IMR-90 (cell line): ENCODE results near the gene ACOXL. TPM values are rescaled to one million over a fixed set of nuclear protein-coding genes. Genes with fewer than 3 reads are reported as not detected.

Experiments used
- ATAC-seq: fragments of 200-7000 bp; cut with Tn5 transposase; 2 replicates; pipeline ENCODE4 v1.9.1; 2020; ENCODE audit warnings: low read depth, mild to moderate bottlenecking, moderate library complexity
- BruUV-seq: library from RNA; stranded (reverse); fragments of 400-500 nt; replicated peaks from 2 replicates; lab custom pipeline; 2021; lab: Mats Ljungman, UMichigan
- CTCF ChIA-PET: fragments of 300-600 bp; formaldehyde crosslinking; extraction: SDS; loops from one replicate; lab custom pipeline; 2021; ENCODE audit warnings: antibody characterized with exemption; lab: Yijun Ruan, JAX
- POLR2A ChIA-PET: fragments of 300-600 bp; sonication (Branson Sonifier 250); formaldehyde crosslinking; loops from one replicate; lab custom pipeline; 2022; ENCODE audit warnings: antibody characterized with exemption; ENCODE audit not compliant: unreplicated experiment; lab: Charles Lee
- DNase-seq: peaks from one replicate; pipeline ENCODE4 v3.0.0; 2013
- H2AFZ ChIP-seq: replicated peaks from 2 replicates; pipeline ENCODE3; 2013; ENCODE audit warnings: low read length, mild to moderate bottlenecking; ENCODE audit not compliant: poor library complexity
- H2AK5ac ChIP-seq: 2 replicates; pipeline ENCODE4 v1.6.1; 2013; ENCODE audit warnings: low read depth, low read length, inconsistent platforms
- H2AK9ac ChIP-seq: replicated peaks from 2 replicates; pipeline ENCODE3; 2013; ENCODE audit warnings: mild to moderate bottlenecking, low read depth, low read length, moderate library complexity; ENCODE audit not compliant: poor library complexity
- H2BK120ac ChIP-seq: 2 replicates; pipeline ENCODE4 v1.6.1; 2013; ENCODE audit warnings: low read depth, low read length, inconsistent platforms
- H2BK15ac ChIP-seq: 3 replicates; pipeline ENCODE4 v1.6.1; 2013; ENCODE audit warnings: low read depth, low read length, inconsistent platforms
- H2BK20ac ChIP-seq: 2 replicates; pipeline ENCODE4 v1.6.1; 2013; ENCODE audit warnings: low read depth, mild to moderate bottlenecking, inconsistent platforms, low read length, moderate library complexity
- H2BK5ac ChIP-seq: 2 replicates; pipeline ENCODE4 v1.6.1; 2013; ENCODE audit warnings: mild to moderate bottlenecking, low read depth, low read length, inconsistent platforms; ENCODE audit not compliant: poor library complexity, severe bottlenecking
- H3K14ac ChIP-seq: replicated peaks from 2 replicates; pipeline ENCODE4 v1.6.1; 2013; ENCODE audit warnings: low read depth, low read length, inconsistent platforms
- H3K18ac ChIP-seq: 2 replicates; pipeline ENCODE4 v1.6.1; 2013; ENCODE audit warnings: low read depth, low read length, control low read depth
- H3K23ac ChIP-seq: 2 replicates; pipeline ENCODE4 v1.6.1; 2013; ENCODE audit warnings: low read depth, low read length, inconsistent platforms
- H3K27ac ChIP-seq: 2 replicates; pipeline ENCODE4 v1.5.1; 2013; ENCODE audit warnings: mild to moderate bottlenecking, control low read depth, low read length; ENCODE audit not compliant: insufficient read depth
- H3K27me3 ChIP-seq: 2 replicates; pipeline ENCODE4 v1.6.1; 2013; ENCODE audit warnings: low read length; ENCODE audit not compliant: control insufficient read depth, insufficient read depth
- H3K36me3 ChIP-seq: 2 replicates; pipeline ENCODE4 v1.6.1; 2013; ENCODE audit warnings: low read length, mixed read lengths; ENCODE audit not compliant: control insufficient read depth, insufficient read depth
- H3K4ac ChIP-seq: 2 replicates; pipeline ENCODE4 v1.6.1; 2013; ENCODE audit warnings: low read depth, low read length, inconsistent platforms
- H3K4me1 ChIP-seq: 2 replicates; pipeline ENCODE4 v1.6.1; 2013; ENCODE audit warnings: low read length, mixed read lengths; ENCODE audit not compliant: control insufficient read depth, insufficient read depth
- H3K4me2 ChIP-seq: 2 replicates; pipeline ENCODE4 v1.6.1; 2013; ENCODE audit warnings: low read depth, mild to moderate bottlenecking, control low read depth, low read length, moderate library complexity
- H3K4me3 ChIP-seq: 2 replicates; pipeline ENCODE4 v1.5.1; 2013; ENCODE audit warnings: low read depth, mild to moderate bottlenecking, control low read depth, low read length, moderate library complexity; ENCODE audit not compliant: insufficient read depth
- H3K56ac ChIP-seq: 2 replicates; pipeline ENCODE4 v1.6.1; 2013; ENCODE audit warnings: low read length, inconsistent platforms; ENCODE audit not compliant: insufficient read depth; ENCODE audit errors: extremely low read depth
- H3K79me1 ChIP-seq, 2 experiments: 2 replicates each; pipeline ENCODE4 v1.6.1; 2013; ENCODE audit warnings: low read length in 2 of 2, inconsistent platforms in 1 of 2, low read depth in 1 of 2
- H3K9ac ChIP-seq: 2 replicates; pipeline ENCODE4 v1.6.1; 2013; ENCODE audit warnings: low read depth, low read length, control low read depth
- H3K9me1 ChIP-seq: 2 replicates; pipeline ENCODE4 v1.6.1; 2013; ENCODE audit warnings: low read length, inconsistent platforms; ENCODE audit not compliant: insufficient read depth
- H3K9me3 ChIP-seq: 2 replicates; pipeline ENCODE4 v1.6.1; 2013; ENCODE audit warnings: low read length; ENCODE audit not compliant: control insufficient read depth, insufficient read depth
- H4K20me1 ChIP-seq: 2 replicates; pipeline ENCODE4 v1.6.1; 2013; ENCODE audit warnings: low read length, inconsistent platforms; ENCODE audit not compliant: insufficient read depth
- H4K5ac ChIP-seq: 2 replicates; pipeline ENCODE4 v1.6.1; 2013; ENCODE audit warnings: mild to moderate bottlenecking, low read depth, low read length, control low read depth
- H4K8ac ChIP-seq, 2 experiments: 2 replicates each; pipeline ENCODE4 v1.6.1; 2013; ENCODE audit warnings: low read depth in 2 of 2, low read length in 2 of 2, control low read depth in 1 of 2, inconsistent platforms in 1 of 2
- H4K91ac ChIP-seq: 2 replicates; pipeline ENCODE4 v1.6.1; 2013; ENCODE audit warnings: low read depth, low read length, inconsistent platforms; ENCODE audit not compliant: insufficient read depth
- BHLHE40 ChIP-seq: fragments of 150-350 bp; IDR thresholded peaks from 2 replicates; pipeline ENCODE4 v1.6.1; 2016; ENCODE audit warnings: mild to moderate bottlenecking, low read depth, low read length
- CHD1 ChIP-seq: IDR thresholded peaks from 2 replicates; pipeline ENCODE4 v1.6.1; 2012; ENCODE audit warnings: low read depth, low read length, improper control_type of control experiment
- CTCF ChIP-seq: conservative IDR thresholded peaks from 2 replicates; pipeline ENCODE4 v1.5.1; 2012; ENCODE audit warnings: mild to moderate bottlenecking, low read depth, low read length, improper control_type of control experiment
- MXI1 ChIP-seq: IDR thresholded peaks from 2 replicates; pipeline ENCODE4 v1.6.1; 2012; ENCODE audit warnings: low read depth, mild to moderate bottlenecking, low read length, moderate library complexity, borderline replicate concordance
- RAD21 ChIP-seq: IDR thresholded peaks from 2 replicates; pipeline ENCODE4 v1.6.1; 2012; ENCODE audit warnings: low read length, improper control_type of control experiment
- RCOR1 ChIP-seq: IDR thresholded peaks from 2 replicates; pipeline ENCODE4 v1.6.1; 2012; ENCODE audit warnings: mild to moderate bottlenecking, low read length, improper control_type of control experiment; ENCODE audit not compliant: insufficient replicate concordance
- SMC3 ChIP-seq: fragments of 150-350 bp; IDR thresholded peaks from 2 replicates; pipeline ENCODE4 v1.6.1; 2016; ENCODE audit warnings: low read depth, mild to moderate bottlenecking, antibody characterized with exemption, low read length, moderate library complexity
- WGBS, 2 experiments: methylation state at CpG; one replicate each; pipeline versions ENCODE4 v1.1.5 to v1.1.7; 2013; ENCODE audit warnings: missing lambda C conversion rate in 2 of 2; ENCODE audit not compliant: insufficient read length in 1 of 2; ENCODE audit errors: extremely low coverage in 2 of 2; 5-methylcytosine and 5-hydroxymethylcytosine counted together
- dilution Hi-C: fragments of 300-500 bp; cut with HindIII; formaldehyde crosslinking; loops from one replicate; pipeline ENCODE4 v1.14.3; 2018; ENCODE audit warnings: low sequenced_read_pairs; ENCODE audit not compliant: unreplicated experiment
- in situ Hi-C: fragments of 300-500 bp; cut with MboI; formaldehyde crosslinking; loops from 3 replicates; pipeline ENCODE4 v1.14.3; 2019; ENCODE audit warnings: low sequenced_read_pairs, inconsistent platforms, mixed read lengths
- intact Hi-C: fragments of 100-400 bp; cut with micrococcal nuclease; formaldehyde crosslinking; loops from 2 replicates; pipeline ENCODE4 v1.10.0; 2022
- polyA plus RNA-seq, 3 experiments: library from polyadenylated mRNA; depleted of rRNA; stranded (reverse); fragments of >200 nt; gene quantifications; 2 replicates each; pipeline ENCODE4 v1.2.3, GENCODE V29; 2012; ENCODE audit warnings: low replicate concordance in 1 of 3
- total RNA-seq: library from RNA; depleted of rRNA; stranded (reverse); fragments of >200 nt; gene quantifications from 2 replicates; pipeline ENCODE4 v1.2.3, GENCODE V29; 2012
- TF ChIP-seq, protein P1 (sequence below): fragments of 150-350 bp; IDR thresholded peaks from 2 replicates; pipeline ENCODE4 v1.6.1; 2016; ENCODE audit warnings: low read depth, mild to moderate bottlenecking, low read length, moderate library complexity, borderline replicate concordance
- TF ChIP-seq, protein P2 (sequence below): fragments of 150-350 bp; IDR thresholded peaks from 2 replicates; pipeline ENCODE4 v1.6.1; 2017; ENCODE audit warnings: mild to moderate bottlenecking, antibody characterized with exemption, low read length, low read depth

ACOXL gene
- total and polyA plus RNA-seq, 2 of the 4 experiments (the other 2 are of a cell fraction): not detected

DNA sequence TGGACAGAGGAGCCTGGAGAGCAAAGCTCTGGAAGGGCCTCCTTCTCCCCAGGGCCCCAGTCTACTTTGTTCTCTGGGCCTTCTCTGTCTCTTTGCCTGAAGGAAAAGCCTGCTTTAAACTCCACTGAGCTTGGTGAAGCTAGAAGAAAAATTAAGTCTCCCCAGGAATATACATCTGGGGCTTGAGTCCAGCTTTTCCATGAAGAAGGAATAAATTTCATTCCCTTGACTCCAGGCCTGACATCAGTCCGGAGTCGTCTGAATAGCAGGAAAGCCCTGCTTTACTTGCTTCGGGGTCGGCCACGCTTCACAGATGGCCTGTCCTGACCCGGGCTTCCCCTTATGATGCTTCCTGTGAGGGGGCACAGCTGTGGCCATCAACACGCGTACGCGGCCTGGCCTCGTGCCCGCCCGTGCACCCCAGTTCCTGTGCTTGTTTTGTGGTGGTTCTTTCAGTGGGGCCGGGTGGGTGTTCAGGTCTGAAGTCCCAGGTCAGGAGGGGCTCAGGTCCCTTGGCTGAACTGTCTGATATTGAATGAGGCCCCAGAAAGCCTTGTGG is 73.6 kb downstream of the ACOXL start:
- CTCF ChIA-PET: no interaction called here
- no peak for TF ChIP-seq CHD1
- TF ChIP-seq RCOR1: no peak
- no peak for TF ChIP-seq MXI1
- TF ChIP-seq RAD21: no peak
- TF ChIP-seq SMC3: no peak
- TF ChIP-seq, protein P1, sequence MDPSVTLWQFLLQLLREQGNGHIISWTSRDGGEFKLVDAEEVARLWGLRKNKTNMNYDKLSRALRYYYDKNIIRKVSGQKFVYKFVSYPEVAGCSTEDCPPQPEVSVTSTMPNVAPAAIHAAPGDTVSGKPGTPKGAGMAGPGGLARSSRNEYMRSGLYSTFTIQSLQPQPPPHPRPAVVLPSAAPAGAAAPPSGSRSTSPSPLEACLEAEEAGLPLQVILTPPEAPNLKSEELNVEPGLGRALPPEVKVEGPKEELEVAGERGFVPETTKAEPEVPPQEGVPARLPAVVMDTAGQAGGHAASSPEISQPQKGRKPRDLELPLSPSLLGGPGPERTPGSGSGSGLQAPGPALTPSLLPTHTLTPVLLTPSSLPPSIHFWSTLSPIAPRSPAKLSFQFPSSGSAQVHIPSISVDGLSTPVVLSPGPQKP: no peak
- no peak for TF ChIP-seq BHLHE40
- no peak for TF ChIP-seq CTCF
- TF ChIP-seq, protein P2, sequence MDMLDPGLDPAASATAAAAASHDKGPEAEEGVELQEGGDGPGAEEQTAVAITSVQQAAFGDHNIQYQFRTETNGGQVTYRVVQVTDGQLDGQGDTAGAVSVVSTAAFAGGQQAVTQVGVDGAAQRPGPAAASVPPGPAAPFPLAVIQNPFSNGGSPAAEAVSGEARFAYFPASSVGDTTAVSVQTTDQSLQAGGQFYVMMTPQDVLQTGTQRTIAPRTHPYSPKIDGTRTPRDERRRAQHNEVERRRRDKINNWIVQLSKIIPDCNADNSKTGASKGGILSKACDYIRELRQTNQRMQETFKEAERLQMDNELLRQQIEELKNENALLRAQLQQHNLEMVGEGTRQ: no peak
- H4K91ac ChIP-seq: no peak overlapping the region
- H3K4me3 ChIP-seq: no peak overlapping the region
- no peak overlapping the region for H4K8ac ChIP-seq
- no peaks in the 10 kb centered on the region for H3K4me1 ChIP-seq
- H3K14ac ChIP-seq: no peak overlapping the region
- H3K9me3 ChIP-seq: peaks cover 2% of the 10 kb centered on the region; the same call in 1 of the 2 replicates
- H2BK20ac ChIP-seq: no peak overlapping the region
- H4K5ac ChIP-seq: no peak overlapping the region
- peaks cover 45% of the 10 kb centered on the region for H3K27me3 ChIP-seq
- H2BK15ac ChIP-seq: no peak overlapping the region
- no peak overlapping the region for H2AK9ac ChIP-seq
- 40% methylated on average over 2 of the region's 14 CpGs; no CpG with 5 or more reads in 1 of the 2 experiments for WGBS, 2 experiments
- no peak overlapping the region for H3K18ac ChIP-seq
- H3K4ac ChIP-seq: no peak overlapping the region
- DNase-seq (no peak), ATAC-seq (no peak)
- H3K27ac ChIP-seq: no peak overlapping the region
- intact Hi-C loops: no loop called here
- no peak overlapping the region for H2BK120ac ChIP-seq
- no peaks in the 10 kb centered on the region for H3K36me3 ChIP-seq
- H4K20me1 ChIP-seq: no peaks in the 10 kb centered on the region
- H3K9me1 ChIP-seq: no peaks in the 10 kb centered on the region
- no peak overlapping the region for H2AK5ac ChIP-seq
- no peaks in the 10 kb centered on the region for H3K79me1 ChIP-seq
- no TSS peak for BruUV-seq
- POLR2A ChIA-PET: no interaction called here
- in situ Hi-C loops: loop anchor here (25.0 kb wide), 1 partner anchor 906 kb away; no protein-coding TSS in a partner anchor
- no peak overlapping the region for H3K9ac ChIP-seq
- dilution Hi-C loops: no loop called here
- no peak overlapping the region for H3K56ac ChIP-seq
- no peak overlapping the region for H3K23ac ChIP-seq
- no peak overlapping the region for H3K4me2 ChIP-seq
- H2BK5ac ChIP-seq: no peak overlapping the region
- no peak overlapping the region for H2AFZ ChIP-seq
